ENCODE measurements around the gene FOXP1. TPM values are rescaled to one million over a fixed set of nuclear protein-coding genes. Genes with fewer than 3 reads are reported as not detected.

The FOXP1 gene
- total and polyA plus RNA-seq, 2 of the 8 experiments (the other 6 are each of a cell fraction or from before 2014, with no cell fraction given), result 13.9 to 25.4 TPM

DNA sequence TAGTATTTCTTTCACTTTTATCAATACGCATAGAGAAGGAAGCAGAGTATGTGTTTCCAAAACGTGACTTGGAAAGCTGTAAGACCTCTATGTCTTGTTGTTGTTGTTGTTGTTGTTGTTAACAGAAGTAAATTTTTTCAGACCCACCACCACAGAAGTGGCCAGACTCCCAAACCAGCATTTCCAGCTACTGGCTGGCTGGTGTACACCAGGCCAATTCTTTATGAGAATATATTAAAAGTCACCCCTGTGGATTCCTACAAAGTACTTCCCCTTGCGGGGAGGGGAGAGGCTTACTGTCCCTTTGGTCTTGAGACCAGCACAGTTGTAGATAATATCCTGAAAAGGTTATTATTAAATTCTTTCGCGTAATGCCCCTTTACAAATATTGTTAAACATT is 1.6 kb upstream of the FOXP1 start:
- H3K18ac ChIP-seq (ENCODE audit: extremely low read depth, low read length), result no peak overlapping the region
- H3K9ac ChIP-seq (replicated peaks in 1 of 4; ENCODE audit: extremely low read depth in 1 of 4, low read depth in 3 of 4, low read length in 3 of 4), result no peak overlapping the region
- no peaks in the 10 kb centered on the region for H3K36me3 ChIP-seq (ENCODE audit: control insufficient read depth in 2 of 4, insufficient read depth in 4 of 4, low read length in 3 of 4)
- no peak overlapping the region for H3K27ac ChIP-seq (ENCODE audit: low read depth, low read length)
- no peak overlapping the region for H2BK15ac ChIP-seq (ENCODE audit: low read length)
- H2BK12ac ChIP-seq (ENCODE audit: low read depth, low read length), result no peak overlapping the region
- peak overlapping the region in 1 of 4 experiments; percentile 86; a peak in 2 of 8 replicates for H3K4me3 ChIP-seq (ENCODE audit: extremely low read depth in 1 of 4, insufficient read depth in 2 of 4, low read depth in 3 of 4, low read length in 4 of 4)
- 0 out of 4 replicates have a peak, but pooled peaks cover 0 to 5% of the 10 kb centered on the region in 2 experiments for H3K9me3 ChIP-seq (ENCODE audit: insufficient read depth in 2 of 2, low read depth in 1 of 2, low read length in 1 of 2)
- H4K20me1 ChIP-seq (replicated peaks in 1 of 2; ENCODE audit: control insufficient read depth in 1 of 2, insufficient read depth in 2 of 2, low read length in 2 of 2), result peaks cover 0 to 3% of the 10 kb centered on the region in 2 experiments
- H2BK120ac ChIP-seq (replicated peaks; ENCODE audit: low read depth, low read length), result peak overlapping the region; percentile 47
- H3K79me2 ChIP-seq (ENCODE audit: control insufficient read depth in 1 of 2, insufficient read depth in 2 of 2, low read length in 2 of 2), result no peaks in the 10 kb centered on the region
- no peak for TF ChIP-seq SUZ12 (IDR thresholded peaks at IDR 0.05; ENCODE audit: low read length)
- TF ChIP-seq GTF2F1 (IDR thresholded peaks at IDR 0.05; ENCODE audit: borderline replicate concordance, low read depth, low read length), result no peak
- no peak for TF ChIP-seq TAF1 (IDR thresholded peaks at IDR 0.05; ENCODE audit: low read depth, low read length)
- no peak for TF ChIP-seq SRF (IDR thresholded peaks at IDR 0.05; ENCODE audit: low read depth, low read length)
- TF ChIP-seq POLR2AphosphoS5 (IDR thresholded peaks at IDR 0.05; ENCODE audit: low read depth, low read length), result no peak
- TF ChIP-seq CBX5 (IDR thresholded peaks at IDR 0.05; ENCODE audit: low read depth, low read length), result no peak
- no peak for TF ChIP-seq TAF7 (optimal IDR thresholded peaks at IDR 0.05; ENCODE audit: borderline replicate concordance, low read depth, low read length)
- no peak for TF ChIP-seq SIX5 (IDR thresholded peaks at IDR 0.05; ENCODE audit: low read depth, low read length)
- no peak for TF ChIP-seq YY1 (IDR thresholded peaks at IDR 0.05; ENCODE audit: low read depth, low read length)
- no peak for TF ChIP-seq CEBPB (IDR thresholded peaks at IDR 0.05; ENCODE audit: low read depth, low read length)
- TF ChIP-seq CHD2 (IDR thresholded peaks at IDR 0.05; ENCODE audit: low read length), result no peak
- no peak for TF ChIP-seq GABPA (IDR thresholded peaks at IDR 0.05; ENCODE audit: borderline replicate concordance, insufficient read depth, low read length)
- no peak for TF ChIP-seq BACH1 (IDR thresholded peaks at IDR 0.05; ENCODE audit: low read length)
- no peak for TF ChIP-seq CBX8 (IDR thresholded peaks at IDR 0.05; ENCODE audit: borderline replicate concordance, low read depth, low read length)
- H3K56ac ChIP-seq (replicated peaks; ENCODE audit: insufficient read length, low read depth, low read length), result no peak overlapping the region
- H3K23ac ChIP-seq (ENCODE audit: insufficient read length), result no peak overlapping the region
- no peak overlapping the region for H4K5ac ChIP-seq (ENCODE audit: insufficient read length, low read depth, low read length)
- 68% methylated on average over 5 of the region's 5 CpGs; no CpG with 5 or more reads in 1 of the 2 experiments for WGBS, 2 experiments (ENCODE audit: extremely low coverage in 1 of 2, insufficient coverage in 1 of 2, insufficient read length in 1 of 2, insufficient replicate concordance in 2 of 2, low coverage in 1 of 2, low lambda C conversion rate in 2 of 2, missing lambda C conversion rate in 1 of 2)
- DNase-seq (ENCODE audit: low read depth in 1 of 2, low spot score in 2 of 2) (no peak), FAIRE-seq (no peak)
- H3K79me1 ChIP-seq (ENCODE audit: low read depth, low read length), result no peaks in the 10 kb centered on the region
- CTCF ChIA-PET (ENCODE audit: partially characterized antibody), result interaction anchor here (0.6 to 2.0 kb wide), 14 partner anchors 9 to 1053 kb away, joined by 3 to 8 read pairs (median 3); no protein-coding TSS in a partner anchor
- no peak overlapping the region for H2AFZ ChIP-seq (ENCODE audit: low read length)
- no peak overlapping the region for H2BK5ac ChIP-seq (ENCODE audit: low read depth, low read length)
- no peak overlapping the region for H2AK5ac ChIP-seq (ENCODE audit: low read depth, low read length)
- H4K8ac ChIP-seq (ENCODE audit: extremely low read depth, insufficient read depth, low read length), result no peak overlapping the region
- no peak overlapping the region for H2BK20ac ChIP-seq (ENCODE audit: low read length)
- peaks cover 25% of the 10 kb centered on the region for H3K23me2 ChIP-seq (ENCODE audit: low read depth, low read length)
- POLR2A ChIA-PET (ENCODE audit: partially characterized antibody), result interaction anchor here (0.7 to 1.2 kb wide), 4 partner anchors 11 to 96 kb away, joined by 3 to 6 read pairs (median 4); no protein-coding TSS in a partner anchor
- no peak overlapping the region for H3K14ac ChIP-seq (ENCODE audit: insufficient read length)
- H3K27me3 ChIP-seq (replicated peaks in 1 of 4; ENCODE audit: control insufficient read depth in 3 of 4, extremely low read depth in 1 of 4, insufficient read depth in 3 of 4, low read length in 3 of 4), result peaks cover 0 to 18% (median 9%) of the 10 kb centered on the region in 4 experiments; a peak in 5 of 7 replicates
- peak overlapping the region; percentile 91 to 95; a peak in 3 of 4 replicates for H3K4me2 ChIP-seq (ENCODE audit: insufficient read depth in 1 of 2, low read depth in 2 of 2, low read length in 2 of 2)
- H3K4ac ChIP-seq (replicated peaks; ENCODE audit: insufficient read length, low read depth, low read length), result no peak overlapping the region
- no peak overlapping the region for H4K91ac ChIP-seq (replicated peaks; ENCODE audit: insufficient read length, low read length)
- H3K4me1 ChIP-seq (replicated peaks in 1 of 4; ENCODE audit: control insufficient read depth in 3 of 4, insufficient read depth in 4 of 4, low read length in 3 of 4), result peaks cover 0 to 2% (median 0%) of the 10 kb centered on the region in 4 experiments; a peak in 3 of 7 replicates

Data from H1 (cell line).